GDM1 (cell line): ENCODE measurements around the gene IL21.
A peak's percentile ranks its signal among the peaks of the same experiment; 100 is the strongest.
"Not testable (repeated sequence)": the region's sequence is repeated elsewhere in the genome, so short reads cannot be mapped to it uniquely, and the experiment has no call there.

Source experiments
- DNase-seq: peaks from one replicate; lab custom pipeline; 2025; lab: John Stamatoyannopoulos, UW

Gene IL21

GRCh38 chr4:122621016-122621507, at the start of gene IL21:
Gene IL21 (minus strand): TSS chr4:122621066. CDS start chr4:122621011, 55 bp downstream.
- no peak for DNase-seq

GRCh38 chr4:122669911-122670738, 49.3 kb upstream of the IL21 start:
- no peak for DNase-seq

- DNase-seq, result no peak
These were observed 47.4 kb upstream of the IL21 start for GRCh38 chr4:122668241-122668640.

GRCh38 chr4:122666527-122667245, 45.8 kb upstream of the IL21 start:
- DNase-seq, result no peak

GRCh38 chr4:122665161-122665929, 44.5 kb upstream of the IL21 start:
- DNase-seq, result no peak

- DNase-seq, result no peak
These were observed 43.1 kb upstream of the IL21 start for GRCh38 chr4:122663814-122664610.

GRCh38 chr4:122663291-122663690, 42.4 kb upstream of the IL21 start:
- DNase-seq, result no peak

- no peak for DNase-seq
These were observed 41.8 kb upstream of the IL21 start for GRCh38 chr4:122662701-122663100.

- peak; percentile 3 for DNase-seq
These were observed 40.6 kb upstream of the IL21 start for GRCh38 chr4:122661176-122662160.

GRCh38 chr4:122658818-122659295, 38.0 kb upstream of the IL21 start:
- DNase-seq, result no peak

- no peak for DNase-seq
These were observed 37.5 kb upstream of the IL21 start for GRCh38 chr4:122658377-122658776.

- no peak for DNase-seq
These were observed 36.7 kb upstream of the IL21 start for GRCh38 chr4:122657553-122657952.

GRCh38 chr4:122656583-122656982, 35.7 kb upstream of the IL21 start:
- DNase-seq, result not testable (repeated sequence)

- peak; percentile 8 for DNase-seq
These were observed 31.5 kb upstream of the IL21 start for GRCh38 chr4:122652379-122652778.

- no peak for DNase-seq
These were observed 29.3 kb upstream of the IL21 start for GRCh38 chr4:122650148-122650547.

GRCh38 chr4:122647656-122648055, 26.8 kb upstream of the IL21 start:
- DNase-seq, result no peak

- DNase-seq, result no peak
These were observed 22.4 kb upstream of the IL21 start for GRCh38 chr4:122643257-122643656.

GRCh38 chr4:122639181-122639580, 18.3 kb upstream of the IL21 start:
- DNase-seq, result no peak

GRCh38 chr4:122636697-122637096, 15.8 kb upstream of the IL21 start:
- DNase-seq, result peak; percentile 2

GRCh38 chr4:122635205-122635604, 14.3 kb upstream of the IL21 start:
- no peak for DNase-seq
